Brain (organoid and tissue), 1 donor: ENCODE data around the gene NME1. TPM values are rescaled to one million over a fixed set of nuclear protein-coding genes. Genes with fewer than 3 reads are reported as not detected.

Experiments
- polyA plus RNA-seq: library from polyadenylated mRNA; stranded (reverse); fragments of 350-450 nt; fragmentation: Illumina TruSeq; extraction: RNeasy Lipid Tissue Mini Kit (QIAGEN cat#74804); gene quantifications from one replicate; pipeline ENCODE4 v1.2.3, GENCODE V29; 2015; ENCODE audit warnings: low read depth, low replicate concordance; ENCODE audit not compliant: insufficient read depth

The NME1 gene
- polyA plus RNA-seq, 1 donor from 2014 or later = 161 TPM

Other genes with a start within 250 kb of the NME1 start
- 41.6 TPM for gene SPAG9, start 32.7 kb upstream of the NME1 start, polyA plus RNA-seq
- gene NME2, start 12.9 kb downstream of the NME1 start, polyA plus RNA-seq = 238 TPM
- gene MBTD1, start 106.5 kb downstream of the NME1 start, polyA plus RNA-seq = 8.8 TPM
- gene UTP18, start 107.0 kb downstream of the NME1 start, polyA plus RNA-seq = 32.7 TPM